AG09319 (cell line): ENCODE results near the gene CEP104.
"Not testable (repeated sequence)": the region's sequence is repeated elsewhere in the genome, so short reads cannot be mapped to it uniquely, and the experiment has no call there.

Experiments used
- DNase-seq: peaks from one replicate; pipeline ENCODE4 v3.0.0-alpha.2; 2010; ENCODE audit warnings: low read depth; ENCODE audit errors: extremely low read depth
- TF ChIP-seq, protein P1 (sequence below): IDR thresholded peaks from 2 replicates; pipeline ENCODE4 v1.5.1; 2011; ENCODE audit warnings: low read depth, mild to moderate bottlenecking, inconsistent platforms, low read length, moderate library complexity

The CEP104 gene

GRCh38 chr1:3817138-3817740, 39.8 kb downstream of the CEP104 start:
- TF ChIP-seq, protein P1, sequence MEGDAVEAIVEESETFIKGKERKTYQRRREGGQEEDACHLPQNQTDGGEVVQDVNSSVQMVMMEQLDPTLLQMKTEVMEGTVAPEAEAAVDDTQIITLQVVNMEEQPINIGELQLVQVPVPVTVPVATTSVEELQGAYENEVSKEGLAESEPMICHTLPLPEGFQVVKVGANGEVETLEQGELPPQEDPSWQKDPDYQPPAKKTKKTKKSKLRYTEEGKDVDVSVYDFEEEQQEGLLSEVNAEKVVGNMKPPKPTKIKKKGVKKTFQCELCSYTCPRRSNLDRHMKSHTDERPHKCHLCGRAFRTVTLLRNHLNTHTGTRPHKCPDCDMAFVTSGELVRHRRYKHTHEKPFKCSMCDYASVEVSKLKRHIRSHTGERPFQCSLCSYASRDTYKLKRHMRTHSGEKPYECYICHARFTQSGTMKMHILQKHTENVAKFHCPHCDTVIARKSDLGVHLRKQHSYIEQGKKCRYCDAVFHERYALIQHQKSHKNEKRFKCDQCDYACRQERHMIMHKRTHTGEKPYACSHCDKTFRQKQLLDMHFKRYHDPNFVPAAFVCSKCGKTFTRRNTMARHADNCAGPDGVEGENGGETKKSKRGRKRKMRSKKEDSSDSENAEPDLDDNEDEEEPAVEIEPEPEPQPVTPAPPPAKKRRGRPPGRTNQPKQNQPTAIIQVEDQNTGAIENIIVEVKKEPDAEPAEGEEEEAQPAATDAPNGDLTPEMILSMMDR, result no peak
- DNase-seq, result no peak

DNA sequence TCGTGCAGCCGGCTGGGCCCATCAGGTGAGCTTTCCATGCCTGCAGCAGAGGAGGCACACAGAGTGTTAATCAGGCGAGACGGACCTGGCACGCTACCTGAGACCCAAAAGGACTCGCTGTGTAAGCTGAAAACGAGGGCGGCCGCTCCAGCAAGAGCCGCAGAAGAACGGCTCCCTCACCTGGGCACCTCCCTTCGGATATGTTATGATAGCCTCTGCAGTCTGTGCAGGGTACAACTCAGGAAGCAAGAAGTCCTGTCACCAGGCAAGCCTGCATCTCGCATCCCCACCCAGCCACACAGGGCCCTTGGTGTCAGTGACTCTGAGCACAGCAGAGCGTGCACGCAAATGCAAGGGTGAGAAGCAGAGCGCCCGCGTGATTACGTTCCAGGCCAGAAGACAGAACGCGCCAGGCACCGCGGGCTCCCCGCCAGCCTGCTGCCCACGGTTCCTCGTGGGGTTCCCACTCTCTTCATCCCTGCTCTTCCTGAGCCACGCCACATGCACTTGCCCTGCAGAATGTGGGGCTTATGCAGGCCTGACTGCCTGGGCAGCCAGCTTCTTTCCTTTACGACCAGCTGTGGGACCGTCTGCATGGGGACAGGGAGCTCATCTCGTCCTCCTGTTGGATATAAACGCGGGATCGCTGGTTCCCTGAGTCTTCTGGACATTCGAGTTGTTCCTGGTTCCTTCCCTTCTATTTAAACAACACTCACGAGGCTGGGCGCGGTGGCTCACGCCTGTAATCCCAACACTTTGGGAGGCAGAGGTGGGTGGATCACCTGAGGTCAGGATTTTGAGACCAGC, 40.5 kb downstream of the CEP104 start:
- TF ChIP-seq, protein P1, result no peak
- DNase-seq, result no peak

DNA sequence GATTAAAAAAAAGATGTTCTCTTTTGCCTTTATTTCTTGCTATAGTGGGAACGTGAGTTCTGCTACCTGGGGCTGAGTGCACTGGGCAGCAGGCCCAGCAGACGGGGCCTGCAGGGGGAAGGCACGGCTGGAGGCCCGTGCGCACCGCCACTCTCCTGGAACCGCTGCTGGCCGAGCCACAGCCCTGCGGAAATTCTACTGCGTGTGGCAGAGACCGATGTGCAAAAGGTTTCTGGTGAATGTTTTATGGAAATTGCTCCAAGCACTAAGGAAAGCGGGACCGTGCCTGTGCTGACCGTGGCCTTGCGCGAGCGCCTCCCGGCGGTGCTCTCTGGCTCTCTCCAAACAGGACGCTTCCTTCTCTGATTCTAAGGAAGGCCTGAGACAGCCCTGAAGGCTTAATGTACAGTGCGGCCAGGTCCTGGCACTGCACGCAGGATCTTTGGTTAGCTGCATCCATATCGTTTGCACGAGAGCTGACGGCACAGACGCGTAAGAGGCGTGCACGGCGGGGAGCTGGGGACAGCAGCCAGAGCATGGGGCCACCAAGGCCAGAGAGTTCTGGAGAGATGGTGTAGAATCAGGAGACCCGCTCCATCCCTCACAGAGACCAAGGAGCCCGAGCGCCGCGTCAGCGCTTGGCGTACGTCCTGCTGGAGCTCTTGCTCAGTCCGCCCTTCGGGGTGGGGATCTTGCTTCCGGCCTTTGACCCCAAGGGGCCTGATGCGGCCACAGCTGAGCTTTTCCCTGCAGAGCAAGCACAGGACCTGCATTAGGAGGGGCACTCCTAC, 42.0 kb downstream of the CEP104 start:
- TF ChIP-seq, protein P1, result no peak
- DNase-seq, result no peak

- TF ChIP-seq, protein P1, result no peak
- no peak for DNase-seq
Observed at GRCh38 chr1:3814065-3814464, 42.9 kb downstream of the CEP104 start.

DNA sequence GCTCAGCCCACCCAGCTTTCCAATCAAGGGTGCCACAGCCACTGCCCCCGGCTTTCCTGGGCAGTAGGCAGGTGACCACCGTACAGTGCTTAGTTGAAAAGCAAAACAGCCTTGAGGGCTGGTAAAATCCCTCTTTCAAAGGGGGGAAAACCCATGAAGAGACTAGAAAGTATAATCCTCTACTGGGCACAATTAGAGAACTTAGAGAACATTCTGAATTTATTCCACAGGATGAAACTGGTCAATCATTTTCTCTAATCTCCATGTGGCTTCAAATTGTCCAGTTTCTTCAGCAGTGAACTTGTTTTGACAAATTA, 45.5 kb downstream of the CEP104 start:
- TF ChIP-seq, protein P1, result no peak
- no peak for DNase-seq

DNA sequence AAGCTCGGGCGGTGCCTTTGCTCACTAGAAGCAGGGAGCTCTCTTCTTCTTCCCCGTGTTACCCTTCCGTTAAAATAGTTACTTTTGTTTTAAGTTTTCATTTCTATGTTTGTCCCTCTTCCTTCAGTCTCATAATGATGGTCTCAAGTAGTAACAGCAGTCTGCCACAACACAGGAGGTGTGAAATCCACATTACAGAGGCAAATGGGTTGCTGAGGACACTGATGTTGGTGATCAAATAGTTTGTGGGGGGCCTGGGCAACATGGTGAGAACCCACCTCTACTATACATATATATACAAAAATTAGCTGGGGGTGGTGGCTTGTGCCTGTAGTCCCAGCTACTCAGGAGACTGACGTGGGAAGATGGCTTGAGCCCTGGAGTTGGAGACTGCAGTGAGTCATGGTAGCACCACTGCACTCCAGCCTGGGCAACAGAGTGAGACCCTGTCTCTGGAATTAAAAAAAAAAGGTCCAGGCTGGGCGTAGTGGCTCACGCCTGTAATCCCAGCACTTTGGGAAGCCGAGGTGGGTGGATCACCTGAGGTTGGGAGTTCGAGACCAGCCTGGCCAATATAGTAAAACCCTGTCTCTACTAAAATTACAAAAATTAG, 46.8 kb downstream of the CEP104 start:
- not testable (repeated sequence) for DNase-seq

- no peak for DNase-seq
- TF ChIP-seq, protein P1, result no peak
Observed at GRCh38 chr1:3809680-3810079, 47.3 kb downstream of the CEP104 start.
